ENCODE data around the gene ALDH8A1. TPM values are rescaled to one million over a fixed set of nuclear protein-coding genes. Genes with fewer than 3 reads are reported as not detected.

Gene ALDH8A1
- total RNA-seq, 1 donor from 2014 or later = 0.46 TPM

DNA sequence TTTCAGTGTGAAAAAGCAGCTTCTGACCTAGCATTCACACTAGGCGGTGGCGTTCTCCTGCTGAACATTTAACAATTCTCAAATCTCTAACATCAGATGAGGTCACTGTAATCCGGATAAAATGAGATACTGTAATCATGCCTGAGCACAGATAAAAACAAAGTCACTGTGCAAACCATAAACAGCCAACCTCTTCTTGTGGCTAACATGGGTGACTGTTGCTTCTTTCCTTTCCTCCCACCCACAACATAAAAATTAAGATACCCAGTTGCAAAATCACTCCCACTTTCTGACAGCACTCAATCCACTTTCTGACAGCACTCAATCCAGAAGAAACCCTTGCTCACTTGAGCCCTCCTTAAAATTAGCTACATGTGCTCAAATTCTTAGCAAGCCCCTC, 11.5 kb upstream of the ALDH8A1 start:
- no peaks in the 10 kb centered on the region for H3K9me3 Mint-ChIP-seq
- peaks cover 42% of the 10 kb centered on the region for H3K36me3 Mint-ChIP-seq
- H3K4me3 Mint-ChIP-seq = no peak overlapping the region
- DNase-seq (ENCODE audit: extremely low spot score, unreplicated experiment) = no peak
- H3K27me3 Mint-ChIP-seq = no peaks in the 10 kb centered on the region
- no peaks in the 10 kb centered on the region for H3K4me1 Mint-ChIP-seq (ENCODE audit: unreplicated experiment)
- no peak for TF ChIP-seq CTCF (conservative IDR thresholded peaks at IDR 0.05)
- no peak overlapping the region for H3K27ac Mint-ChIP-seq

GRCh38 chr6:134959603-134960002, 9.7 kb upstream of the ALDH8A1 start:
- H3K9me3 Mint-ChIP-seq = no peaks in the 10 kb centered on the region
- DNase-seq (ENCODE audit: extremely low spot score, unreplicated experiment) = no peak
- TF ChIP-seq CTCF (conservative IDR thresholded peaks at IDR 0.05) = no peak

GRCh38 chr6:134956676-134957075, 6.8 kb upstream of the ALDH8A1 start:
- TF ChIP-seq CTCF (conservative IDR thresholded peaks at IDR 0.05) = no peak
- H3K4me3 Mint-ChIP-seq = no peak overlapping the region
- no peaks in the 10 kb centered on the region for H3K27me3 Mint-ChIP-seq
- no peaks in the 10 kb centered on the region for H3K4me1 Mint-ChIP-seq (ENCODE audit: unreplicated experiment)
- no peaks in the 10 kb centered on the region for H3K9me3 Mint-ChIP-seq
- H3K36me3 Mint-ChIP-seq = peaks cover 17% of the 10 kb centered on the region
- DNase-seq (ENCODE audit: extremely low spot score, unreplicated experiment) = no peak
- no peak overlapping the region for H3K27ac Mint-ChIP-seq

More at GRCh38 chr6:134959603-134960002, 9.7 kb upstream of the ALDH8A1 start:
- no peak overlapping the region for H3K4me3 Mint-ChIP-seq
- H3K36me3 Mint-ChIP-seq = peaks cover 37% of the 10 kb centered on the region
- H3K27me3 Mint-ChIP-seq = no peaks in the 10 kb centered on the region
- H3K4me1 Mint-ChIP-seq (ENCODE audit: unreplicated experiment) = no peaks in the 10 kb centered on the region
- H3K27ac Mint-ChIP-seq = no peak overlapping the region

GRCh38 chr6:134956032-134956431, 6.1 kb upstream of the ALDH8A1 start:
- DNase-seq (ENCODE audit: extremely low spot score, unreplicated experiment) = no peak
- Mint-ChIP-seq H3K9me3 (no peaks in the 10 kb centered on the region), H3K4me3 (no peak overlapping the region), H3K4me1 (ENCODE audit: unreplicated experiment) (no peaks in the 10 kb centered on the region), H3K36me3 (peaks cover 11% of the 10 kb centered on the region), H3K27me3 (no peaks in the 10 kb centered on the region), H3K27ac (no peak overlapping the region)
- TF ChIP-seq CTCF (conservative IDR thresholded peaks at IDR 0.05) = no peak

DNA sequence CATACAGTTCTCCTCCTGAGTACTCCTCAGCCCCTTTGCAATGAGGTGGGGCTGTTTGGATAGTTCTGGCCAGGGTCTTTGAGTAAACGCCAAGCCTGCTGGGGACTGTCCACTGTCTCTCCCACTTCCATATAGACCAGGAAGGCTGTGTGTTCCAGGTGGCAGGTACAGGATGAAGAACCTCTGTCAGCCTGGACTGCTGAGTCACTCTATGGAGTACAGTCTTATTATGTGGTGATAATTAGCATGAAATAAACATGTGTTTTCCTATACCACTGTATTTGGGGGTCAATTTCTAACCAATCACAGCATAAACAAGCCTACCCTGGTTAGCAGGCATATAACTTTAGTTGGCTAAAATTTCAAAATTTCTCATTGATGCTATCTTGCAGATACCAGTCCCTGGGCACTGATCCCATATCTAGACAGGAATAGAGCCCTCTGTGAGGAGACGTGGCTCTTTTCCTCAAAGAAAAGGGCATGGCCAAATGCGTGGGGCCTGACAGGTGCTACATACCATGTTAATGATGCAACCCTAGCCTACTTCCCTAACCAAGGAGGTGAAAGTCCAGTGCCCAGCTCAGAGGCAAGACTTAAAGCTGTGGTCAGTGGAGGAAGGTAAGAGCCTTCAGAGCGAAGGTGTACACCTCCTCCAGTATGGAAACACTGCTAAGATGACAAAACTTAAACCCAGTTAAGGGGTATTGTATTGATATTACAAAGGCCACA, 4.5 kb upstream of the ALDH8A1 start:
- peaks cover 5% of the 10 kb centered on the region for H3K36me3 Mint-ChIP-seq
- H3K9me3 Mint-ChIP-seq = no peaks in the 10 kb centered on the region
- no peak overlapping the region for H3K27ac Mint-ChIP-seq
- H3K4me1 Mint-ChIP-seq (ENCODE audit: unreplicated experiment) = no peaks in the 10 kb centered on the region
- H3K4me3 Mint-ChIP-seq = no peak overlapping the region
- TF ChIP-seq CTCF (conservative IDR thresholded peaks at IDR 0.05) = no peak
- no peak for DNase-seq (ENCODE audit: extremely low spot score, unreplicated experiment)
- no peaks in the 10 kb centered on the region for H3K27me3 Mint-ChIP-seq

All from type B pancreatic cell (in vitro differentiated cells).